ENCODE measurements around the gene PNPLA7.

PNPLA7 gene

GRCh38 chr9:137582286-137582860, 32.2 kb upstream of the PNPLA7 start:
- TF ChIP-seq CTCF (IDR thresholded peaks at IDR 0.05; ENCODE audit: control insufficient read depth, extremely low read depth, insufficient read depth), result peak; percentile 30; the same call in 1 of the 2 replicates
- H3K4me3 ChIP-seq (ENCODE audit: low read depth, low read length), result no peak overlapping the region
- DNase-seq (ENCODE audit: low read depth), result no peak

GRCh38 chr9:137581361-137582285, 31.4 kb upstream of the PNPLA7 start:
- no peak for DNase-seq (ENCODE audit: low read depth)
- TF ChIP-seq CTCF (IDR thresholded peaks at IDR 0.05; ENCODE audit: control insufficient read depth, extremely low read depth, insufficient read depth), result no peak
- no peak overlapping the region for H3K4me3 ChIP-seq (ENCODE audit: low read depth, low read length)

GRCh38 chr9:137580954-137581322, 30.7 kb upstream of the PNPLA7 start:
- DNase-seq (ENCODE audit: low read depth), result no peak
- no peak overlapping the region for H3K4me3 ChIP-seq (ENCODE audit: low read depth, low read length)
- no peak for TF ChIP-seq CTCF (IDR thresholded peaks at IDR 0.05; ENCODE audit: control insufficient read depth, extremely low read depth, insufficient read depth)

GRCh38 chr9:137580209-137580953, 30.2 kb upstream of the PNPLA7 start:
- TF ChIP-seq CTCF (IDR thresholded peaks at IDR 0.05; ENCODE audit: control insufficient read depth, extremely low read depth, insufficient read depth), result no peak
- DNase-seq (ENCODE audit: low read depth), result no peak
- H3K4me3 ChIP-seq (ENCODE audit: low read depth, low read length), result no peak overlapping the region

GRCh38 chr9:137579259-137579604, 29.0 kb upstream of the PNPLA7 start:
- H3K4me3 ChIP-seq (ENCODE audit: low read depth, low read length), result peak overlapping the region; percentile 84
- no peak for TF ChIP-seq CTCF (IDR thresholded peaks at IDR 0.05; ENCODE audit: control insufficient read depth, extremely low read depth, insufficient read depth)
- DNase-seq (ENCODE audit: low read depth), result no peak

GRCh38 chr9:137578518-137579258, 28.5 kb upstream of the PNPLA7 start, which contains the start of gene DPH7:
Gene DPH7, minus strand, starts transcription at chr9:137578925. Its CDS starts 148 bp downstream, at chr9:137578777.
- DNase-seq (ENCODE audit: low read depth), result peak; percentile 64
- peak; percentile 99 for TF ChIP-seq CTCF (IDR thresholded peaks at IDR 0.05; ENCODE audit: control insufficient read depth, extremely low read depth, insufficient read depth)
- H3K4me3 ChIP-seq (ENCODE audit: low read depth, low read length), result peak within 1 kb of the TSS; percentile 84

All from LNCaP clone FGC (cell line).